ENCODE results near the gene PYGO2. TPM values are rescaled to one million over a fixed set of nuclear protein-coding genes. Genes with fewer than 3 reads are reported as not detected.

PYGO2 gene
- total RNA-seq, 1 donor from 2014 or later, result 48.7 TPM

DNA sequence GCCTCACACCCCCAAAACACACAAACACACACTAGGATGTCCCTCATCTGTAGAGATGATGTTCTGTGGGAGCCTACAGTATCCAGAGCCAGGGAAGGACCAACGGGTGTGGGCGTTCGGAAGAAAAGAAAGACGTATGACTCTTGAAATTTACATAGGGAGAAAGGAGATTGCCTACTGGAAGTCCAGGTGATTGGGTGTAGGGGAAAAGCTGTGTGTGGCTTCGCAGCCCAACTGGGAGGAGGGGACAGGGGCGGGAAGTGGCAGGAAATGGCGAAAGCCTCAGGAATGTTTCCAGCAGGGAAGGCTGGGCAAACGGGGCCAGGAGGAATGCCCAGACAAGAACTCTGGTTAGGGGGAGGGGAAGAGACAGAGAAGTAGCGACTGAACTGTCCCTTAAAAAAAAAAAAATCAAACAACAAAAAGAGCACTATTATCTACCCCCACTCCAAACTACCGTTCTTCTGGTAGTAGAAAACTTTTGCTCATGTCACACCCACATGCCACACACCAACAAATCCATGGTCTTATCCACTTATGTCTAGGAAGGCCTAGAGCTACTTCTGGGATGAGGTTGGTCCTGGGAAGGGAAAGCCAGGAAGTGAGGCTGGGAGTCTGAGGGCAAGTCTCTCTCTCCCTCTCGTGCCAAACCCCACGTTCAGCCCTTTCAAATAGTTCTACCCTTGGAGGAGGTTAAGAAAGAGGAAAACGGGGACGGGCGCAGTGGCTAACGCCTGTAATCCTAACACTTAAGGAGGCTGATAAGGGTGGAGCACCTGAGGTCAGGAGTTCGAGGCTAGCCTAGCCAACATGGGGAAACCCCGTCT is 11.1 kb upstream of the PYGO2 start:
- intact Hi-C loops (cut with DNase I), result loop anchor here (1.0 kb wide), 1 partner anchor 35 kb away; no protein-coding TSS in a partner anchor
- H3K4me1 ChIP-seq, result peaks cover 22 to 35% of the 10 kb centered on the region in 2 donors
- TF ChIP-seq CTCF (IDR thresholded peaks at IDR 0.05), result no peak

GRCh38 chr1:154972213-154972516 is 10.6 kb upstream of the PYGO2 start:
- TF ChIP-seq CTCF (IDR thresholded peaks at IDR 0.05), result no peak
- H3K36me3 ChIP-seq, result peaks cover 12 to 16% of the 10 kb centered on the region in 2 donors
- peak overlapping the region; percentile 95 to 99 for H3K27ac ChIP-seq
- H3K27me3 ChIP-seq, result no peaks in the 10 kb centered on the region
- H3K4me1 ChIP-seq, result peaks cover 22 to 35% of the 10 kb centered on the region in 2 donors
- peak overlapping the region; percentile 61 to 82 for H3K4me3 ChIP-seq
- intact Hi-C loops (cut with DNase I), result loop anchor here (1.0 kb wide), 1 partner anchor 35 kb away; no protein-coding TSS in a partner anchor
- H3K9me3 ChIP-seq, result no peaks in the 10 kb centered on the region
- no peak for DNase-seq (ENCODE audit: low spot score in 2 of 2)

More for the DNA sequence above, 11.1 kb upstream of the PYGO2 start:
- Histone ChIP-seq H3K9me3 (no peaks in the 10 kb centered on the region), H3K27me3 (no peaks in the 10 kb centered on the region), H3K4me3 (peak overlapping the region; percentile 61 to 82), H3K36me3 (peaks cover 6 to 11% of the 10 kb centered on the region in 2 donors), H3K27ac (peak overlapping the region; percentile 95 to 99)
- peak; percentile 48 to 95 for DNase-seq (ENCODE audit: low spot score in 2 of 2)

- peak overlapping the region; percentile 95 to 99 for H3K27ac ChIP-seq
- H3K9me3 ChIP-seq, result no peaks in the 10 kb centered on the region
- TF ChIP-seq CTCF (IDR thresholded peaks at IDR 0.05), result no peak
- intact Hi-C loops (cut with DNase I), result loop anchor here (2.0 kb wide), 1 partner anchor 15 kb away; the partner anchor contains the start of gene PBXIP1
- H3K36me3 ChIP-seq, result peaks cover 17 to 23% of the 10 kb centered on the region in 2 donors
- peak in 1 of 2 donors; percentile 87 for DNase-seq (ENCODE audit: low spot score in 2 of 2)
- no peaks in the 10 kb centered on the region for H3K27me3 ChIP-seq
- peak overlapping the region; percentile 61 to 82 for H3K4me3 ChIP-seq
- peaks cover 22 to 35% of the 10 kb centered on the region in 2 donors for H3K4me1 ChIP-seq
Measured at GRCh38 chr1:154971341-154971998, 9.9 kb upstream of the PYGO2 start.

GRCh38 chr1:154970631-154971340 is 9.2 kb upstream of the PYGO2 start, which contains the start of gene SHC1:
Gene SHC1, minus strand, starts transcription at chr1:154970747. Its CDS starts 221 bp downstream, at chr1:154970526.
- Histone ChIP-seq H3K4me3 (peak within 1 kb of the TSS; percentile 61 to 82), H3K9me3 (no peaks in the 10 kb centered on the region), H3K4me1 (peaks cover 22 to 35% of the 10 kb centered on the region in 2 donors), H3K27ac (peak within 1 kb of the TSS; percentile 95 to 99), H3K36me3 (peaks cover 23 to 30% of the 10 kb centered on the region in 2 donors), H3K27me3 (no peaks in the 10 kb centered on the region)
- TF ChIP-seq CTCF (IDR thresholded peaks at IDR 0.05), result no peak
- intact Hi-C loops (cut with DNase I), result loop anchor here (1.0 to 2.0 kb wide), 2 partner anchors 8 to 14 kb away; partner anchors contain the start of gene PBXIP1
- peak; percentile 80 to 97 for DNase-seq (ENCODE audit: low spot score in 2 of 2)

- intact Hi-C loops (cut with DNase I), result loop anchor here (1.0 to 2.0 kb wide), 2 partner anchors 8 to 13 kb away; partner anchors contain the start of gene PBXIP1
- Histone ChIP-seq H3K9me3 (no peaks in the 10 kb centered on the region), H3K4me1 (peaks cover 22 to 35% of the 10 kb centered on the region in 2 donors), H3K27ac (peak overlapping the region; percentile 95 to 99), H3K4me3 (peak overlapping the region; percentile 61 to 82), H3K36me3 (peaks cover 30 to 39% of the 10 kb centered on the region in 2 donors), H3K27me3 (no peaks in the 10 kb centered on the region)
- TF ChIP-seq CTCF (IDR thresholded peaks at IDR 0.05), result no peak
- DNase-seq (ENCODE audit: low spot score in 2 of 2), result no peak
Measured at GRCh38 chr1:154969860-154970452, 8.4 kb upstream of the PYGO2 start.

Data from ascending aorta (tissue), 2 donors.